Sigmoid colon (tissue), 7 donors: ENCODE results near the gene LARGE1. TPM values are rescaled to one million over a fixed set of nuclear protein-coding genes. Genes with fewer than 3 reads are reported as not detected.

ENCODE experiments used
- DNase-seq: peaks from one replicate; pipeline ENCODE4 v3.0.0-alpha.2; 2019
- H3K27ac ChIP-seq, 4 donors: fragments of 200-600 bp; sonication (generic); one replicate each; pipeline ENCODE4 v1.5.1; 2016 to 2019; ENCODE audit warnings: mild to moderate bottlenecking in 1 of 4
- H3K27me3 ChIP-seq, 3 donors: fragments of 200-600 bp; sonication (generic); one replicate each; pipeline ENCODE4 v1.5.1; 2019; ENCODE audit warnings: mild to moderate bottlenecking in 1 of 3
- H3K36me3 ChIP-seq, 4 donors: fragments of 200-600 bp; sonication (generic); one replicate each; pipeline ENCODE4 v1.5.1; 2016 to 2019
- H3K4me1 ChIP-seq, 4 donors: fragments of 200-600 bp; sonication (generic); one replicate each; pipeline ENCODE4 v1.5.1; 2017 to 2019
- H3K4me3 ChIP-seq, 4 donors: fragments of 200-600 bp; sonication (generic); one replicate each; pipeline ENCODE4 v1.5.1; 2017 to 2019; ENCODE audit warnings: mild to moderate bottlenecking in 2 of 4, moderate library complexity in 1 of 4
- H3K9me3 ChIP-seq, 4 donors: fragments of 200-600 bp in 3 of 4; sonication (generic) in 3 of 4; one replicate each; pipeline versions ENCODE4 v1.5.1 to v1.6.1; 2013 to 2019
- EP300 ChIP-seq, 4 donors: sonication (generic); formaldehyde crosslinking; IDR thresholded peaks; one replicate each; pipeline ENCODE4 v1.6.1; 2017; ENCODE audit warnings: antibody characterized with exemption in 4 of 4
- POLR2A ChIP-seq, 2 donors: fragments of 450-650 bp; IDR thresholded peaks; one replicate each; pipeline ENCODE4 v1.6.1; 2016; ENCODE audit warnings: antibody characterized with exemption in 2 of 2, mild to moderate bottlenecking in 2 of 2, moderate library complexity in 2 of 2
- POLR2AphosphoS5 ChIP-seq, 4 donors: sonication (generic); formaldehyde crosslinking; IDR thresholded peaks; one replicate each; pipeline ENCODE4 v1.6.1; 2017; ENCODE audit warnings: antibody characterized with exemption in 4 of 4
- WGBS, 2 donors: extraction: QIAGEN DNeasy Blood & Tissue Kit; methylation state at CpG; one replicate each; pipeline ENCODE4 v1.1.7; 2013; 5-methylcytosine and 5-hydroxymethylcytosine counted together
- intact Hi-C: fragments of 100-400 bp; cut with DNase I; formaldehyde crosslinking; loops from one replicate; pipeline ENCODE4 v1.15.1; 2023
- polyA plus RNA-seq, 3 donors: library from polyadenylated mRNA; stranded (reverse); fragments of 200-250 nt; gene quantifications; one replicate each; pipeline ENCODE4 v1.2.3, GENCODE V29; 2013
- total RNA-seq, 4 donors: library from RNA; depleted of rRNA; stranded (reverse); fragments of >200 nt; gene quantifications; one replicate each; pipeline ENCODE4 v1.1.0, GENCODE V29; 2016
- TF ChIP-seq, protein P1 (sequence below), 4 experiments: fragments of 450-650 bp in 3 of 4; fragments of 200-600 bp in 1 of 4; IDR thresholded peaks; one replicate each; pipeline ENCODE4 v1.5.1; 2016 to 2019; ENCODE audit warnings: antibody characterized with exemption in 4 of 4, mild to moderate bottlenecking in 3 of 4, moderate library complexity in 2 of 4
- donor health status: healthy with polysubstance abuse.
- donor health status: Bipolar disorder and iron deficiency.
- donor health status: healthy.

The LARGE1 gene
- total and polyA plus RNA-seq, 7 donors = 5.8 to 74.4 (median 38.0) TPM

DNA sequence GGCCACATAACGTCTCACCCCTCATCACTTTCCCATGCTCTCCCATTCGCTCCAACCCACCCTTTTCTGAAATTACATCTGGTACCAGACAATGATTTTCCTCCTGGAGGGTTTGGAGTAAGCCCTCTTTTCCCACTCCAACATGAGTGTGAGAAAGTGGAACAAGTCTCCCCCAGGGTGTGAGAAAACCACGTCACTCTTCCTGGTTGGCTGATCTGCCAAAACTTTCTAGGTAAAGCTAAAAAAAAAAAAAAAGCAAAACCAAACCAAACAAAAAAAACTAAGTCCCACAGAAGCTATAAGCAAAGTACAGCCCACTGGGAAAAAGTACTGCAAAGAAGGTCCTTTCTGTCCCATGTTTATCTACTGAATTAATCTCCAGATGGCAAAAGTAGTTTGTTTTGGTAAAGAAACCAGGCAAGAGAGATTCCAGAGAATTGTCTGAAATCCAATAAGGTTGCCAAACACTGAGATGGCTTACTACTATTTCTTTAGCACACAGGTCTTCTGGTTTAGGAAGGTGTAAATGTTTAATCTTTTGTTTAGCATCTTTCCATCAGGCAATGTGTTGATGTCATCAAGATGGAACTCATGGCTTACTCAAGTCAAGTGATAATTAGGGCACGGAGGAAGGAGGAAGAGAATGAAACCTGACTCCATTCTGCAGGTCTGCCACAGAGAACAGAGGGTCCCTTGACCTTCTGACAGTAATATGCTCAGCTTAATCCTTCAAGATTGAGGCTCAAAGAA is 395.6 kb downstream of the LARGE1 start:
- no peak for DNase-seq
- intact Hi-C loops = no loop called here
- 67 to 70% methylated on average over 4 of the region's 4 CpGs for WGBS, 2 donors

GRCh38 chr22:33521879-33522665 is 398.2 kb downstream of the LARGE1 start:
- intact Hi-C loops = no loop called here
- WGBS, 2 donors = 96% methylated on average over 9 of the region's 9 CpGs
- no peaks in the 10 kb centered on the region for H3K27me3 ChIP-seq

More for the DNA sequence above, 395.6 kb downstream of the LARGE1 start:
- Histone ChIP-seq H3K27me3 (no peaks in the 10 kb centered on the region), H3K36me3 (no peaks in the 10 kb centered on the region), H3K9me3 (peaks cover 0 to 3% (median 2%) of the 10 kb centered on the region in 4 donors), H3K4me3 (no peak overlapping the region), H3K27ac (no peak overlapping the region), H3K4me1 (peaks cover 0 to 13% (median 5%) of the 10 kb centered on the region in 4 donors)
- no peak for TF ChIP-seq POLR2A (IDR thresholded peaks at IDR 0.05)
- TF ChIP-seq, protein P1, sequence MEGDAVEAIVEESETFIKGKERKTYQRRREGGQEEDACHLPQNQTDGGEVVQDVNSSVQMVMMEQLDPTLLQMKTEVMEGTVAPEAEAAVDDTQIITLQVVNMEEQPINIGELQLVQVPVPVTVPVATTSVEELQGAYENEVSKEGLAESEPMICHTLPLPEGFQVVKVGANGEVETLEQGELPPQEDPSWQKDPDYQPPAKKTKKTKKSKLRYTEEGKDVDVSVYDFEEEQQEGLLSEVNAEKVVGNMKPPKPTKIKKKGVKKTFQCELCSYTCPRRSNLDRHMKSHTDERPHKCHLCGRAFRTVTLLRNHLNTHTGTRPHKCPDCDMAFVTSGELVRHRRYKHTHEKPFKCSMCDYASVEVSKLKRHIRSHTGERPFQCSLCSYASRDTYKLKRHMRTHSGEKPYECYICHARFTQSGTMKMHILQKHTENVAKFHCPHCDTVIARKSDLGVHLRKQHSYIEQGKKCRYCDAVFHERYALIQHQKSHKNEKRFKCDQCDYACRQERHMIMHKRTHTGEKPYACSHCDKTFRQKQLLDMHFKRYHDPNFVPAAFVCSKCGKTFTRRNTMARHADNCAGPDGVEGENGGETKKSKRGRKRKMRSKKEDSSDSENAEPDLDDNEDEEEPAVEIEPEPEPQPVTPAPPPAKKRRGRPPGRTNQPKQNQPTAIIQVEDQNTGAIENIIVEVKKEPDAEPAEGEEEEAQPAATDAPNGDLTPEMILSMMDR (IDR thresholded peaks at IDR 0.05) = no peak
- TF ChIP-seq POLR2AphosphoS5 (IDR thresholded peaks at IDR 0.05) = no peak
- TF ChIP-seq EP300 (IDR thresholded peaks at IDR 0.05) = no peak

GRCh38 chr22:33520904-33521780 is 399.1 kb downstream of the LARGE1 start:
- H3K9me3 ChIP-seq = peaks cover 0 to 3% (median 2%) of the 10 kb centered on the region in 4 donors

More at GRCh38 chr22:33521879-33522665, 398.2 kb downstream of the LARGE1 start:
- TF ChIP-seq POLR2AphosphoS5 (IDR thresholded peaks at IDR 0.05) (no peak), POLR2A (IDR thresholded peaks at IDR 0.05) (no peak), EP300 (IDR thresholded peaks at IDR 0.05) (no peak)
- TF ChIP-seq, protein P1 (IDR thresholded peaks at IDR 0.05) = no peak
- Histone ChIP-seq H3K36me3 (no peaks in the 10 kb centered on the region), H3K27ac (no peak overlapping the region), H3K4me1 (peaks cover 0 to 25% (median 10%) of the 10 kb centered on the region in 4 donors), H3K4me3 (no peak overlapping the region), H3K9me3 (peaks cover 0 to 3% (median 2%) of the 10 kb centered on the region in 4 donors)
- no peak for DNase-seq

DNA sequence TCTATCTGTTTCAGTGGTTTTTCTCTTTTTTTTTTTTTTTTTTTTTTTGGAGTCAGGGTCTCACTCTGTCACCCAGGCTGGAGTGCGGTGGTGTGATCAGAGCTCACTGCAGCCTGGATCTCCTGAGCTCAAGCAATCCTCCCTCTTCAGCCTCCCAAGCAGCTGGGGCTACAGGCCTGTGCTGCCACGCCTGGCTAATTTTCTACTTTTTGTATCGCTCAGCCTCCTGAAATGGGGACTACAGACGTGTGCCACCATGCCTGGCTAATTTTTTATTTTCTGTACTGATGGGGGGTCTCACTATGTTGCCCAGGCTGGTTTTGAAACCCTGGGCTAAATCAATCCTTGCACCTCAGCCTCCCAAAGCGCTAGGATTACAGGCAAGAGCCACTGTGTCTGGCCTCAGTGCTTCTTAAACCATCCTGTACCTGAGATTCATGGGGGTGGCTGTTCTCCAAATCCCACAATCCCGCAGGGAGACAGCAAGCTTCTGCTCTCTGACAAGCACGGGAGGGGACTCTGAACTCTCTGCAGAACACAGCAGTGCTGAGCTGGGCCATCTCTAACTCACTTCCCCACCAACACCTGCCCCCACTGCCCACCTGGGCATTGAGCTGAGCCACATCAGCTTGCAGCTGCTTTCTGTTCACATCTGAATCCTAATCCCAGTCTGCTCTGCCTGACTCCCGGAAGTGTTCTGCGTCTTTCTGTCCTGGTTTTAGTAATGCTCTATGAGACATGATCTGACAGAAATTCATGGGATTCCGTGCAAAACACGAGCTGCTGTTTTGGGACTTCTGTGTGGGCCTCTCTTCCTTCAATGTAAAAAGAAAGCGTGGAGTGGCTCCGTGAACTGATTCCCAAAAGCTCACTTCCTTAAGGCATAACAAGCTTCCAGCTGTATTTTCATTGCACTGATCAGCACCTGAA is 400.0 kb downstream of the LARGE1 start:
- Histone ChIP-seq H3K27me3 (no peaks in the 10 kb centered on the region), H3K27ac (no peak overlapping the region), H3K36me3 (no peaks in the 10 kb centered on the region), H3K4me1 (peaks cover 0 to 25% (median 10%) of the 10 kb centered on the region in 4 donors), H3K4me3 (no peak overlapping the region), H3K9me3 (peaks cover 0 to 3% (median 2%) of the 10 kb centered on the region in 4 donors)
- intact Hi-C loops = loop anchor here (1.0 to 5.0 kb wide), 4 partner anchors 59 to 587 kb away; no protein-coding TSS in a partner anchor
- no peak for TF ChIP-seq POLR2A (IDR thresholded peaks at IDR 0.05)
- WGBS, 2 donors = 86 to 88% methylated on average over 13 of the region's 13 CpGs
- DNase-seq = no peak

More at GRCh38 chr22:33520904-33521780, 399.1 kb downstream of the LARGE1 start:
- Histone ChIP-seq H3K36me3 (no peaks in the 10 kb centered on the region), H3K4me3 (no peak overlapping the region), H3K4me1 (peaks cover 0 to 25% (median 10%) of the 10 kb centered on the region in 4 donors), H3K27me3 (no peaks in the 10 kb centered on the region), H3K27ac (no peak overlapping the region)
- DNase-seq = no peak
- intact Hi-C loops = no loop called here
- WGBS, 2 donors = 87 to 93% methylated on average over 8 of the region's 8 CpGs
- no peak for TF ChIP-seq EP300 (IDR thresholded peaks at IDR 0.05)
